Subcutaneous adipose tissue (tissue), 4 donors: ENCODE results near the gene MAML3. TPM values are rescaled to one million over a fixed set of nuclear protein-coding genes. Genes with fewer than 3 reads are reported as not detected.

Experiments used
- CTCF ChIP-seq: fragments of 450-650 bp; IDR thresholded peaks from one replicate; pipeline ENCODE4 v1.5.1; 2016; ENCODE audit warnings: low read depth, mild to moderate bottlenecking, control low read depth, antibody characterized with exemption, moderate library complexity
- total RNA-seq, 4 donors: library from RNA; depleted of rRNA; stranded (reverse); fragments of >200 nt; gene quantifications; one replicate each; pipeline ENCODE4 v1.1.0, GENCODE V29; 2016

Gene MAML3
- total RNA-seq, 4 donors from 2014 or later = 3.5 to 11.1 (median 9.1) TPM

- TF ChIP-seq CTCF = no peak
These were observed 334.9 kb downstream of the MAML3 start for GRCh38 chr4:139819082-139819481.

- TF ChIP-seq CTCF = no peak
These were observed 336.1 kb downstream of the MAML3 start for GRCh38 chr4:139817657-139818452.

GRCh38 chr4:139816856-139817255 lies 337.1 kb downstream of the MAML3 start:
- no peak for TF ChIP-seq CTCF

GRCh38 chr4:139815778-139816601 lies 338.0 kb downstream of the MAML3 start:
- no peak for TF ChIP-seq CTCF

- TF ChIP-seq CTCF = no peak
These were observed 339.5 kb downstream of the MAML3 start for GRCh38 chr4:139814323-139815015.

GRCh38 chr4:139813881-139814280 lies 340.1 kb downstream of the MAML3 start:
- TF ChIP-seq CTCF = no peak

GRCh38 chr4:139810710-139811109 lies 343.3 kb downstream of the MAML3 start:
- TF ChIP-seq CTCF = no peak
